ENCODE measurements around the gene XG.
A peak's percentile ranks its signal among the peaks of the same experiment; 100 is the strongest.
"Not testable (repeated sequence)": the region's sequence is repeated elsewhere in the genome, so short reads cannot be mapped to it uniquely, and the experiment has no call there.

XG gene

GRCh38 chrX:2751874-2752300, at the start of gene XG:
XG (plus strand) TSS chrX:2752040; CDS start chrX:2752275, 235 bp downstream.
- peaks cover 34% of the 10 kb centered on the region for H3K4me1 ChIP-seq
- not testable (repeated sequence) for H3K36me3 ChIP-seq, H3K27ac ChIP-seq, H3K4me3 ChIP-seq, H3K27me3 ChIP-seq, H4K20me1 ChIP-seq, H3K9ac ChIP-seq, H3K9me3 ChIP-seq
- peak within 1 kb of the TSS; percentile 45; the same call in 1 of the 2 replicates for H3K4me2 ChIP-seq

GRCh38 chrX:2703991-2704369, 47.9 kb upstream of the XG start:
- H3K36me3 ChIP-seq: peaks cover 35% of the 10 kb centered on the region
- H3K9ac ChIP-seq: peak overlapping the region; percentile 48
- peaks cover 97% of the 10 kb centered on the region for H3K4me1 ChIP-seq
- no peak overlapping the region for H3K4me3 ChIP-seq
- H3K4me2 ChIP-seq: peak overlapping the region; percentile 99
- H3K27ac ChIP-seq: peak overlapping the region; percentile 93
- no peaks in the 10 kb centered on the region for H3K27me3 ChIP-seq
- H3K9me3 ChIP-seq: no peaks in the 10 kb centered on the region
- peaks cover 65% of the 10 kb centered on the region for H4K20me1 ChIP-seq
- no peak for TF ChIP-seq Cebpa-rat (IDR thresholded peaks at IDR 0.05)

GRCh38 chrX:2705046-2705832, 46.6 kb upstream of the XG start:
- no peak for TF ChIP-seq Cebpa-rat (IDR thresholded peaks at IDR 0.05)
- peaks cover 97% of the 10 kb centered on the region for H3K4me1 ChIP-seq
- peaks cover 62% of the 10 kb centered on the region for H4K20me1 ChIP-seq
- peak overlapping the region; percentile 99 for H3K4me2 ChIP-seq
- no peaks in the 10 kb centered on the region for H3K27me3 ChIP-seq
- peak overlapping the region; percentile 93 for H3K27ac ChIP-seq
- peak overlapping the region; percentile 50; the same call in 1 of the 2 replicates for H3K9ac ChIP-seq
- H3K9me3 ChIP-seq: no peaks in the 10 kb centered on the region
- peaks cover 29% of the 10 kb centered on the region for H3K36me3 ChIP-seq
- H3K4me3 ChIP-seq: no peak overlapping the region

- H3K27me3 ChIP-seq: no peaks in the 10 kb centered on the region
- H4K20me1 ChIP-seq: peaks cover 41% of the 10 kb centered on the region
- H3K9me3 ChIP-seq: no peaks in the 10 kb centered on the region
- H3K4me3 ChIP-seq: peak overlapping the region; percentile 44
- peaks cover 35% of the 10 kb centered on the region for H3K36me3 ChIP-seq
- peak overlapping the region; percentile 93 for H3K27ac ChIP-seq
- H3K9ac ChIP-seq: peak overlapping the region; percentile 65
- TF ChIP-seq Cebpa-rat (IDR thresholded peaks at IDR 0.05): no peak
- H3K4me2 ChIP-seq: peak overlapping the region; percentile 99
- H3K4me1 ChIP-seq: peaks cover 97% of the 10 kb centered on the region
Observed at GRCh38 chrX:2707334-2707760, 44.5 kb upstream of the XG start.

GRCh38 chrX:2708021-2708420, 43.8 kb upstream of the XG start:
- Histone ChIP-seq H3K27ac (peak overlapping the region; percentile 93), H3K9ac (peak overlapping the region; percentile 59), H3K9me3 (no peaks in the 10 kb centered on the region), H3K4me1 (peaks cover 97% of the 10 kb centered on the region), H3K36me3 (peaks cover 42% of the 10 kb centered on the region), H3K27me3 (no peaks in the 10 kb centered on the region), H3K4me3 (peak overlapping the region; percentile 44), H4K20me1 (peaks cover 34% of the 10 kb centered on the region), H3K4me2 (peak overlapping the region; percentile 99)
- no peak for TF ChIP-seq Cebpa-rat (IDR thresholded peaks at IDR 0.05)

- H3K4me3 ChIP-seq: peak overlapping the region; percentile 44
- H3K9me3 ChIP-seq: no peaks in the 10 kb centered on the region
- TF ChIP-seq Cebpa-rat (IDR thresholded peaks at IDR 0.05): no peak
- peak overlapping the region; percentile 59 for H3K9ac ChIP-seq
- H3K36me3 ChIP-seq: peaks cover 45% of the 10 kb centered on the region
- H3K27ac ChIP-seq: peak overlapping the region; percentile 93
- H3K4me1 ChIP-seq: peaks cover 97% of the 10 kb centered on the region
- H3K4me2 ChIP-seq: peak overlapping the region; percentile 99
- no peaks in the 10 kb centered on the region for H3K27me3 ChIP-seq
- H4K20me1 ChIP-seq: peaks cover 28% of the 10 kb centered on the region
Observed at GRCh38 chrX:2708592-2709188, 43.1 kb upstream of the XG start.

- Histone ChIP-seq H3K27ac (peak overlapping the region; percentile 79), H3K27me3 (no peaks in the 10 kb centered on the region), H3K9me3 (no peaks in the 10 kb centered on the region), H3K4me2 (peak overlapping the region; percentile 99), H3K4me3 (peak overlapping the region; percentile 36), H3K36me3 (peaks cover 37% of the 10 kb centered on the region), H3K9ac (peak overlapping the region; percentile 69), H3K4me1 (peaks cover 97% of the 10 kb centered on the region), H4K20me1 (peaks cover 20% of the 10 kb centered on the region; the same call in 1 of the 2 replicates)
- TF ChIP-seq Cebpa-rat (IDR thresholded peaks at IDR 0.05): no peak
Observed at GRCh38 chrX:2709556-2709955, 42.3 kb upstream of the XG start.

GRCh38 chrX:2710041-2710840, 41.6 kb upstream of the XG start:
- Histone ChIP-seq H3K9me3 (no peaks in the 10 kb centered on the region), H3K9ac (peak overlapping the region; percentile 69), H3K36me3 (peaks cover 39% of the 10 kb centered on the region), H4K20me1 (peaks cover 14% of the 10 kb centered on the region; the same call in 1 of the 2 replicates), H3K27ac (peak overlapping the region; percentile 79), H3K4me3 (peak overlapping the region; percentile 36), H3K27me3 (no peaks in the 10 kb centered on the region), H3K4me1 (peaks cover 97% of the 10 kb centered on the region), H3K4me2 (peak overlapping the region; percentile 99)
- no peak for TF ChIP-seq Cebpa-rat (IDR thresholded peaks at IDR 0.05)

- H3K36me3 ChIP-seq: peaks cover 44% of the 10 kb centered on the region
- H3K27me3 ChIP-seq: no peaks in the 10 kb centered on the region
- H3K9me3 ChIP-seq: no peaks in the 10 kb centered on the region
- peak overlapping the region; percentile 96 for H3K4me2 ChIP-seq
- H4K20me1 ChIP-seq: 0 out of 2 replicates have a peak, but pooled peaks cover 11% of the 10 kb centered on the region
- H3K27ac ChIP-seq: peak overlapping the region; percentile 83
- no peak for TF ChIP-seq Cebpa-rat (IDR thresholded peaks at IDR 0.05)
- peaks cover 97% of the 10 kb centered on the region for H3K4me1 ChIP-seq
- H3K9ac ChIP-seq: no peak overlapping the region
- H3K4me3 ChIP-seq: no peak overlapping the region
Observed at GRCh38 chrX:2711441-2711840, 40.4 kb upstream of the XG start.

Data from BLaER1 (cell line).